Left ventricle myocardium superior (tissue), 1 donor: ENCODE data around the gene SYTL5. TPM values are rescaled to one million over a fixed set of nuclear protein-coding genes. Genes with fewer than 3 reads are reported as not detected.

ENCODE experiments used
- ATAC-seq: fragments of 200-7000 bp; cut with Tn5 transposase; one replicate; pipeline ENCODE4 v1.9.1; 2020; ENCODE audit warnings: mild to moderate bottlenecking, moderate library complexity
- DNase-seq: peaks from one replicate; pipeline ENCODE4 v3.0.0-alpha.2; 2020
- intact Hi-C: fragments of 100-400 bp; cut with micrococcal nuclease; formaldehyde crosslinking; loops from one replicate; pipeline ENCODE4 v1.11.0; 2022
- total RNA-seq: library from RNA; stranded (reverse); fragmentation: NEBNext Ultra II Directional; extraction: Animal tissue kit (Norgen Biotek cat#: 25700); gene quantifications from one replicate; pipeline ENCODE4 v1.2.1, GENCODE V29; 2021
- donor health status: DM: no; HTN: yes; CAD: no; lungs with severe emphysema.

SYTL5 gene
- total RNA-seq, 1 donor from 2014 or later: not detected

DNA sequence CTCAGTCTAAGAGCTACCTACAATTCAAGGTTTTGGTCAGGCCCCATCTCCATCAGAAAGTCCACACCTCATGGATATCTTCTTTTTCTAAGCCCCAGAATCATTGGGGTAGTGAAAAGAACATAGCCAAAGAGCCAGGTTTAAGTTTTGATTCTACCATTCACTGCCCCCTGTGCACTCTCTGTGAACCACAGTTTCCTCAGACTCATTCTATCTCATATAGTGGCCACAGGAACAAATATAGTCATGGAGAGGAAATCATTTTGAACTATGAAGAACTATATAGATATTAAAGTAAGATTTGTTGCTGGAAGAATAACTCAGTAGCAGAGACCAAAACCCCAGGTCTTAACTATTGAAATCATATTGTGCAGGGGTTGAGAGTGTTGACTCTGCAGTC lies 3.3 kb downstream of the SYTL5 start:
- ATAC-seq (no peak), DNase-seq (no peak)
- intact Hi-C loops: no loop called here

DNA sequence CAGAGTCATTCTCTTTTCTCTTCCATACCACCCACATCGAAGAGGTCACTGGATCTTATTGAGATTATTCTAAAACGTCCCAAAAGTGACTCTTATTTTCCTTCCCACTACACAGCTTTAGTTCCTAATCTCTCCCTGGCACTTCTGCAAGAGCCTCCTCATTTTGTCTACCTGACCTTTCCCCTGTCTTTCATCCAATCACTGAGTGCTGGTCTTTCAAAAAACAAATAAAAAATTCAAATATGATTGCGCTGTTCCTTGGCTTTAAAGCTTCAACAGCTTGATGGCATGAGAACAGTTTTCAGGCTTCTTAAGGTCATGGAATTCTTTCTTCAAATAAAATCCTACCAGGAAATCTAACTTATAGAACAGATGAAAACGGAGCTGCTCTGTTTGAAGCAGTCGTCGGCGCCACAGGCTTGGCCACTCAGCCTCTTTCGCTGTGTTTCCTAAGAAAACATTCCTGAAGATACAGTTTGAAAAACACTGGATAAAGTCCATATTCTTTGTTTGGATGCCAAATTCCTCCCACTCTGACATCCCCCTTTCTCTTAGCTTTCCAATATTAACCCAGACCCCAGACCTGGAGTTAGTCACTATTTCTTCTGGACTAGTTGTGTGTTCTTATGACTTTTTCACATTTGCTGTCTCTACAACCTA lies 12.5 kb downstream of the SYTL5 start:
- intact Hi-C loops: no loop called here
- DNase-seq (no peak), ATAC-seq (no peak)

DNA sequence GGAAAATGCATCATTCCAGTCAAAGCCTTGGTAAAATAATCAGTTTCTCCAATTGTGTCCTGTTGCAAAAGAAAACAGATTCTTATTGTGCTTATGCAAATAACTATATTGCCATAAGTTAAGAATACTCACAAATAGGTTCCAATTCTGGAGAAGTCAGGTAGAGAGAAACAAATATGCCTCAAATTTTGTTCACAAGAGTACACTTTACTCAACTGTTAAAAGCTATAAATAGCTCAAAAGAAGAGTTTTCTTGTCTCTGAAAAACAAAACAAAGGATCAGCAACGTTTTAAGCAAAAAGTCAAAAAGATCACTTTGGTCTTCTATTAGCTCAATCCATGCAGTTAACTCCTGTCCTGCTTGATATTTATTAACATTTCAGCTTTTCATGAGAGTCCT lies 21.9 kb downstream of the SYTL5 start:
- ATAC-seq (no peak), DNase-seq (no peak)
- intact Hi-C loops: no loop called here

DNA sequence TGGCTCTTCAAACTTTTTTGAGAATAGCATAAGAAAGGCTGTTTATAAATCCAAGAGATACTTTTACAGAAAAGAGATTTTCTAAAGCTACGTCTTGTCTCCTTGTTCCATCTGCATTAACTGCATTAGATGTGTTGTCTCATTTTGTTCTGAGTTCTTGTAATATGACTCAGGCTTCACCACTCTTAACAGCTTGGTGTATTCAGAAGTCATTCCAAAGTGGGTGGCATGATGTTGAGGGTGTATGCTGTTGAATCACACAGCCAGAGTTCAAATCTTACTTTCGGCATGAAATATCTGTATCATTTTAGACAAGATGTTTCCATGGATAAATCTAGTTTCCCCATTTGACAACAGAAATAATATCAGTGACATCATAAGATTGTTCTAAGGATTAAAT lies 30.1 kb downstream of the SYTL5 start:
- no peak for ATAC-seq
- no peak for DNase-seq
- intact Hi-C loops: no loop called here

DNA sequence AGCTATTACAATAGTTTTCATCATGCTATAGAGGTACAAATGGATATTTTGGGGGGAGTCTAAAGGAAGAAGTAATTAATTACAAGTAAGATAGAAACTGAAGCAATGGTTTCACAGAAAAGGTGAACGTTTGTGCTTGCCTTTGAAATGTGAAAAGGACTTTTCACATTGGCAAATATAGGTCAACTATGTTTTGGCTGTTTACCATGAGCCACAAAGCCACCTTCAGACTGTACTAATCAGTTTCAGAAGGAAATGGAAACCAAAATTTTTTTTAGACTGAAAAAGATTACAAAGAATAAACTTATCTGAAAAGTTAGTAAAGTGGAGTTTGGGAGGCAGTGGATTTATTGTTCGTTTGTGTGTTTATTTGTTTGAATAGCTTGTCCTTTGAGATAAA lies 32.1 kb downstream of the SYTL5 start:
- ATAC-seq: no peak
- DNase-seq: no peak
- intact Hi-C loops: no loop called here

DNA sequence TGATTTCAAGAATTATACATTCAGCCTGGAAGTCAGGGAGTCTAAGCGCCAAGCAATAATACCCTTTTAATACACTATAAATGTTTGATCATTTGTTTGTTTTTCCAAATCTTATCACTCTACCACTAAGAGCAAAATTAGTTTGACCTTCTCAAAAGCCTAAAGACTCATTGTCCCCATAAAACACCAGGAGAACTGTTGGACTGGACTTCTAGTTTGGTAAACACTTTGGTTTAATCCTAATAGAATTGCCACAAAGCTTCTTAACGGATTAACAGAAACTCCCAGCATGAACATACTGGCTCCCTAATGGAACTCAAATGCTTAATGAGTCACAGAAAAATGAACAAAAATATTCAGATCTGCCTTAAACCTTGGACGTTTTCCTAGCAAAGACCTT lies 34.9 kb downstream of the SYTL5 start:
- intact Hi-C loops: no loop called here
- ATAC-seq (no peak), DNase-seq (no peak)

DNA sequence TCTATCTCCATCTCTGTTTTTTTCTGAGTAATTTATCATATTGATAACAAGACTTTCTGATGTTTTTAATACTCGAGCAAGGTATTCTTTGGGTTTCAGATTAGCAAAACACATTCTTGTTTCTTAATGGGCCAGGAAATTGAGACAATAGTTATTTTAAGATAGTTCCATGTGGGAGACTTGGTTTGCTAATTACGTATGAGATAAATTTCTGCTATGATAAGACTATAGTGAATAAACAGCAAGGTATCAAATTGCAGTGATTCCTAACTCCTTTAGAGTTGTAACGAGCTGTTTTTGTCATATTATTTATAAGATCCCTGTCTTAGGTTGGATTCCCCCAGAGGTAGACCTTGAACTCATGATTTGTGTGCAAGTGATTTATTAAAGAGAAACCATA lies 38.3 kb downstream of the SYTL5 start:
- ATAC-seq: no peak
- intact Hi-C loops: no loop called here
- DNase-seq: no peak

DNA sequence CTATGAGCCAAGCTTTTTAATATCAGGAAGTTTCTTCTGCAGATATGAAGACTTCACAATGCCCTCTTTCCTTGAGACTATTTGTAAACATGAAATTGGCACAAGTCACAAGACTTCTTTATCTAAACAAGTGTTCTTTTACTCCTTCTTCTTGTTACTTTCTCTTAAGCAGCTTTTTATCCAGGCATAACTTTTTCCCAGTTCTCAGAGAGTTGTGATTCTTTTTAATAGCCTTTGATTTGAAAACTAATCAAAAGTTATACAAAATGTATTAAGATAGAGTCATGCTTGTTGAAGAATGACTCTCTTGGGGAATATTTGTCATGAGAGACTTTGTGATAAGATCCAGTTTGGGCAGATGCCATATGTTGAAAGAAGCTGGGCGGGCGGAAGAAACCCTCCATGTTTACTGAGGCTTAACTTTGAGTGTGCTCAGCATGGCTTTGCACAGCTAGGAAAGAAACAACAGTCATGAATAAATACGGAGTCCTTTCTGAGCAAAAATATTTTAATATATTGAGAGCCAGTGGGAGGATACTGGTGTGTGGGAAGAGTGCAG lies 39.3 kb downstream of the SYTL5 start:
- DNase-seq: no peak
- no peak for ATAC-seq
- intact Hi-C loops: no loop called here

DNA sequence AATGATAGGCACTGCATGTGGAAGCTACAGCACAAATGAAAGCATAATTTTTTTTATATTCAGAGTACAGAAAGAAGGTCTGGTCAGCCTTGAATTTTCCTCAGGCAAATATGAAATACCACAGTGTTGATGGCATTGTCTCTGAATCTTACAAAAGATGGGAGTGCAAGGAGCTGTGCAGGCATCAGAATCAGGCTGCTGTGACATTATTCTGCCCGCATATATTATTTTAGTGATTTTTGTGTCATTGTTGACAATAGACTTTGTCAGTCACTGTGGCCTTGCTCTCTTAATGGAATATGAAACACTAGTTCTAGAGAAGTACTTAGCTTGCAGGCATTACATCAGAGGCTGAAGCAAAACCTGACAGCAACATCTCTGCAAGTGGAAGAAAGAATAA lies 42.5 kb downstream of the SYTL5 start:
- no peak for DNase-seq
- intact Hi-C loops: no loop called here
- ATAC-seq: no peak

DNA sequence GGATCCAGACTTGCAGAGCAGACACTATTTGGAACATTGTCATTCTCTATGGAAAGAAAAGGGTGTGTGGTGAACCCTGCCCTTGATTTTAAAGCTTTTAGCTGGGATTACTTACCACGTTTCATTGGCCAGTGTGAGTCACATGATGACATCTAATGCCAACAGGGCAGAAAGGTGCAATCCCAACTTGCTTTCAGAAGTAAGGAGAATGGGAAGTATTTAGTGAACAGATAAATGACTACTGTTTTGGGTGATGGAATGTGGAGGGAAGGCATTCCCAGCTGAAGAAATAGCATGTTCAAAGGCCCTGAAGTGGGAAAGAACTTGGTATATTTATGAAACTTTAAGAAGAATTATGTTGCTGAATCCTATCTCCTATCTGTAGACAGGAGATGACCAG lies 44.5 kb downstream of the SYTL5 start:
- ATAC-seq: no peak
- DNase-seq: no peak
- intact Hi-C loops: no loop called here

DNA sequence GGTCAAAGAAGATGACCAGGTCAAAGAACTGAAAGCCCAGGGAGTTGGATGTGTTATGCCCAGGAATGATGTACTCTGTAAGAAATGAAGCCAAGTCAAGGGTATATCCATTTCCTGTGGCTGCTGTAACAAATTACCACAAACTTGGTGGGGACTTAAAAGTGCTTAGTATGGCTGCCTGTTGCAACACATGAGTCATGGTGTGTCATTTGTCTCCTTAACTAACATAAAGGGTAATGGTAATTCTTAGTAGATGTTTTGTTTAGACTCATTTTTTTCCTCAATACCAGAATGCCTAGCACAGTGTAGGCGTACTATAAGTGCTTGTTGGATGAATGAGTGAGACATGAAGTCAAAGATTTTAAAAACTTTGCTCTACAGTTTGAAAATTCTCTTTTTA lies 45.7 kb downstream of the SYTL5 start:
- no peak for ATAC-seq
- intact Hi-C loops: no loop called here
- DNase-seq: no peak

DNA sequence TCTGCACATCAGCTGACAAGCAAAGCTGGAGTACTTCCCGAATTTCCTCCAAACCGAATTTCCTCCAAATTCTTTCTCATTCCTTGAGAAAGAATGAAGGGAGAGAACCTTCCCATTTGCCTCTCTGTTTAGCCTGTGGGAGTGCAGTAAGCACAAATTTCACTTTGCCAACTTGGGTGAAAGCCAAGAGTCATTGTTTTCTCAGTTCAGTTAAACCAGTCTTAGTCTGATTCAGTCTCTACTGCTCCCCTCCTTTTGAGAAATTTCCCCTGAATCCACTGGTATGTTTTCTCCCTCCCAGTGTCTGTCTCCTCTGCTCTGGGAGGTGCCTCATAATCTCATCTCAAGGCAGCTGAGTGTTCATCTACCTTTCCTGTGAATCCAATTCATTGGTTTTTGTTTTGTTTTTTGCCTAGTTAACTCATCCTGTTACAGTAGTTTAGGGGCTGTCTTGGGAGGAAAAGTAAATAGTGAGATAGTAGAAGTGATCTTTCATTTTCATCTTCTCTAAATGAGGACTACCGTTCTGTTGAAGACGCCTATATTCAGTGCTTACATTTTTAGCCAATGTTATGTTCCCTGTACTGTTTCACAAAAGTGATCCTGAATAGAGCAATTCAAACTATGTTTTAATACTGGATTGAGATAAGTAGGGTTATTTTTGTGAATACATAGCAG lies 49.0 kb downstream of the SYTL5 start:
- intact Hi-C loops: no loop called here
- no peak for ATAC-seq
- DNase-seq: no peak

DNA sequence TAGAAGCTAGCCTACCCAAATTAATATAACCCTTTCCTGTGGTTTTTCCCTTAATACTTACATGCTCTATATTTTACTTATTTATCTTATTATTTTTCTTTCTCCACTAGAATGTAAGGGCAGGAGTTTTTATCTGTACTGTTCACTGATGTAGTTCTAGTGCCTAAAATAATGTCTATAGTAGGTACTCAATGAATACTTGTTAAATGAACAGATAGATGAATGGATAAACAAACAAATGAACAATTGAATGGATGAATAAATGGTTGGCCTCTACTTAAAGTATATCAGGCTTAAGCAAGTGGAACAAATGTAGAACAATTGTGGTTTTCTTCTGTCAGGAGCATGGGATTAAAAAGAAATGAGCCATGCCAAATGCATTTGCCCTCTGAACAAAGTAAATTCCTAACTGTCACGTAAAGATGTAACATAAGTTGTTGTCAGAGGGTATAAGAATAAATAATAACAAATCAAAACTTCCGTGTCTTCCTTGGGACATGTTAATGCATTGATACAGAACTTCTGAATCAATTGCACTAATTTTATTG lies 54.1 kb downstream of the SYTL5 start:
- ATAC-seq: no peak
- intact Hi-C loops: no loop called here

DNA sequence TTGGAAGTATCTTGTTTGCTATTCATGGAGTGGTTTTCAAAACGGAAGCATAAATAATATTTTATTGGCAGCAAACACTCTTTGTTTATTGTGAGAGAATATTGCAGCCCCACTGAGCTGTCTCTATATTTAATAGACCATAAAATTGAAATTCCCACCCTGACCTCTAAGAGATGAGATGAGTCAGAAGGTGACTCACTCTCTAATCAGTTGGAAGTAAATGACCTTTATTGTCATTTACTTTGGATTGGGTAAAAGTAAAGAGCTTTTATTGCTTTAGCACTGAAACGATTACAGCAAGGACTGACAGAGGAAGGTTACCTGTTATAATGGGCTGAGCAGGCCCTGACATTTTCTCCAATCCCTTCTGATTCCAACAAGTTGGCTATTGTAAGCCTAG lies 55.0 kb downstream of the SYTL5 start:
- intact Hi-C loops: no loop called here
- no peak for DNase-seq
- no peak for ATAC-seq

More for the DNA sequence above, 54.1 kb downstream of the SYTL5 start:
- DNase-seq: no peak

DNA sequence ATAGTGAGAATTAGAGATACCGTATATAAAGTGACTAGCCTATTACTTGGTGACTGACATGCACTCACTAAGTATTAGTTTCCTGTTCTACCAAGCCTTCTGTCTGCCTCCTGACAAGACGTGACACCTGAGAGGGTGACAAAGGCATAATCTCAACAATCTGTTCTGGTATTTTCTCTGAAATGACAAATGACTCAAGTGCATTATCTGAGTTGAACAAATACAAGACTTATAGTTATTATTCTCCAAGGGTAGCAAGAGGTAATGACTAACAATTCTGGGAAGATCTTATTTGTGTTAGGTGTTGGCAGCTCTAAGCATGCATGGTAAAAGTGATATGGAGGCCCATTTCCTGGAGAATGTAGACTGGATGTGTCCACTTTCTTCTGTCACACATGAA lies 60.6 kb downstream of the SYTL5 start:
- ATAC-seq: no peak
- intact Hi-C loops: no loop called here
- DNase-seq: no peak

DNA sequence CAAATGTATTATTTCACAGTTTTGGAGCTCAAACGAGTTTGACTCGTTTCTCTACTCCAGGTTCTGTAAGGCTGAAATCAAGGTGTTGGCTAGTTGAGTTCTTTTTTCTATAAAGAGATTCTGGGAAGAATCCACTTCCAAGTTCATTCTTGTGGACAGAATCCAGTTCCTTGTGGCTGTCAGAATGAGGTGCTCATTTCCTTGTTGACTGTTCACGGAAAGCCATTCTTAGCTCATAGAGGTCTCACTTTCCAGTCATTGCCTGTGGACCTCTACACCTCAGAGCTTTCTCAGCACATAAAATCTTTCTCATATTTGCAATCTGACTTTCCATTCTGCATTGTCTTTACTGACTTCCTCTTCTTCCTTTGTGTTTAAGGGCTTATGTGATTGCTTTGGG lies 62.9 kb downstream of the SYTL5 start:
- intact Hi-C loops: no loop called here
- ATAC-seq (no peak), DNase-seq (no peak)

DNA sequence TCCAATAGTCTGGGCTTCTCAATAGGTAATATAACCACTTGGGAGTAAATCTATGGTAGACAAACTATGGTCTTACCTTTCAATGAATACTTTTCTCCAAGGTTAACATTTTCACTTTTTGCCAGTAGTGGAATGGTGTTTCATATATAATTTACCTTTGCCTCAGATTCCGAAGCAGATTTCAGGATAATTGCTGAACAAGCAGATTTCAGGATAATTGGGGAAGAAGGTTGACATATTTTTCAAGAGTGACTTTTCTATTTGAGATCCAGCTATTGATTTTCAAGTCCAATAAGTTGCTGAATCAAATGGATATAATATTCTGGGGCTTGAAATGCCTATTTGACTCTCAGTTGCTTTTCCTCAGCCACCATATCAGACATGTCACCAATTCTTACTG lies 63.6 kb downstream of the SYTL5 start:
- ATAC-seq: no peak
- intact Hi-C loops: no loop called here
- no peak for DNase-seq

DNA sequence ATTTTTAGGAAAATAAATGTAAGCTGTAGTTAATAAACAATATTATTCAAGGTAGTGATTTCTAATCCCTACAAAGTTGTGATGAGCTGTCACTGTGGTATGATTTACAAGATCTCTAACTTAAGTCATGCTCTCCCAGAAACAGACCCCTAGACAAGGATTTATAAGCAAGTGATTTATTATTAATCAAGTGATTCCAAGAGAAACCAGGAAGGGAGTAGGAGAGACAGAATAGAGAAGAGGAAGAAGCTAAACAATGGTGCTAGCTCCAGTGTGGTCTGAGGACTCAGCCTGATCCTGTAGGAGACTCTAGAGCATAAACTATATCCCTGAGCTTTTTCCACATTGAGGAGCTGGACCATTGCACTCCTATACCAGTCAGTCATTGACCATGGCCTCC lies 73.1 kb downstream of the SYTL5 start:
- DNase-seq (no peak), ATAC-seq (no peak)
- intact Hi-C loops: no loop called here

DNA sequence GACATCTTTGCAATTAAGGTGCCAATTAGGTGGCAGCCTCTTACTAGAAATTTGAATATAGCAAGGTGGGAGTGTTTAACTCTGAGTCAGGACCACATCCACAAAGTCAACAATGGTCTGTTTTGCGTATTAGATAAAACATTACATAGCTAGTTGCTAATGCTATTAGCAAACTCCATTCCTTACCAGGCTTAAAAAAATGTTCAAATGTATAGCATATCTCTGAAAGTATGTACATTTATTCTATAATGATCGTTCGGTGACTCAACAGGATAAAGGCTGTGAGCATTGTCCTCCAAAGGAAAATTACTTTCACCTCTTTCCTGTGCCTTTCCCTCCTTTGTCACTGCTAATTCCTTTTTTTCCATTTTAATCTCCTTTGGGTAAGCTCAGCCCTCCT lies 74.5 kb downstream of the SYTL5 start:
- DNase-seq (no peak), ATAC-seq (no peak)
- intact Hi-C loops: no loop called here

DNA sequence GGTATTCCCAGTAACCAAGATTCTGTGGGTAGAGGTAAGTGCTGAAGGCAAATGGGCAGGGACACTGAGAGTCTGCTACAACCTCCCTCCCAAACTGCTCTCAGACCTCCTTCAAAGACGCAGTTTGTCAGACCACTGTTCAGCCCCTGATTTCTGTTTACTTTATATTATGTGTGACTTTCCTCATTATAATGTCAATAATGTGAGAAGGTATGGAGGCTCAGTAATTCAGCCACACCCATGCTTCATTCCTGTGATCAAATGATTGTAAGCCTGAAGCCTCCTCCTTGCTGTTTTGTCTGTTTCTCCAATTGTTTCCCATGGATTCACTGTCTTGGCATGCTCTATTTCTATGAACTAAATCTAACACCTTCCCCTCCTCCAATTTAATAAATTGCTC lies 75.6 kb downstream of the SYTL5 start:
- no peak for ATAC-seq
- no peak for DNase-seq
- intact Hi-C loops: no loop called here

DNA sequence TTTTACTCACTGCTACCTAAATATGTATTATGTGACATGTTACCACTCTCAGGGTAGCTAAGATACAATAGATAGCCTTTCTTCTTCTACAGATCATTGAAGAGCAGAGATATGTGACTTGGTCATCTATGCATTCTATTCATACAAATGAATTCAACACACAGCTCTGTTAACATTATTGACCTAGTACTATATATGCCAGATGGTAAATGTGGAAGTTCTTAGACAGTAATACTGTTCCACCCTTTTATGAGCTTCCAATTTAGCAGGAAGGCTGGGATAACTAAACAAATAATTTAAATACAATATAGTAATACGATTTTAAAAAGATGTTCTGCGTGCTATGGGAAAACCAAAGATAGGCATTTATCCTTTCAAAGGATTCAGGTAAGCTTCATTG lies 76.0 kb downstream of the SYTL5 start:
- no peak for ATAC-seq
- intact Hi-C loops: no loop called here
- DNase-seq: no peak
